DMS53 (cell line): ENCODE data around the gene ZFYVE16.

Experiments
- DNase-seq: peaks from one replicate; lab custom pipeline; 2025; lab: John Stamatoyannopoulos, UW

The ZFYVE16 gene

GRCh38 chr5:80487829-80488721, 80.2 kb downstream of the ZFYVE16 start, which contains the start of gene FAM151B:
TSS of gene FAM151B (plus strand) at chr5:80488100. CDS start at chr5:80488124, 24 bp downstream.
- peak; percentile 99 for DNase-seq

GRCh38 chr5:80491296-80491695, 83.4 kb downstream of the ZFYVE16 start:
- no peak for DNase-seq

DNA sequence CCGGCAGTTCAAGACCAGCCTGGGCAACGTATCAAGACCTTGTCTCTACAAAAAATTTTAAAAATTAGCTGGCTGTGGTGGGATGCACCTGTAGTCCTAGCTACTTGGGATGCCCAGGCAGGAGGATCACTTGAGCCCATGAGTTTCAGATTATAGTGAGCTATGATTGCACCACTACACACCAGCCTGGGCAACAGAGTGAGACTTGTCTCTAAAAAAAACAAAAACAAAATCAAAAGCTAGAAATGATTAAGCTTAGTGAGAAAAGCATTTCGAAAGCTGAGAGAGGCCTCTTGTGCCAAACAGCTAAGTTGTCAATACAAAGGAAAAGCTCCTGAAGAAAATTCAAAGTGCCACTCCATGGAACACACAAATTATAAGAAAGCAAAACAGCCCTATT, 84.9 kb downstream of the ZFYVE16 start:
- no peak for DNase-seq

DNA sequence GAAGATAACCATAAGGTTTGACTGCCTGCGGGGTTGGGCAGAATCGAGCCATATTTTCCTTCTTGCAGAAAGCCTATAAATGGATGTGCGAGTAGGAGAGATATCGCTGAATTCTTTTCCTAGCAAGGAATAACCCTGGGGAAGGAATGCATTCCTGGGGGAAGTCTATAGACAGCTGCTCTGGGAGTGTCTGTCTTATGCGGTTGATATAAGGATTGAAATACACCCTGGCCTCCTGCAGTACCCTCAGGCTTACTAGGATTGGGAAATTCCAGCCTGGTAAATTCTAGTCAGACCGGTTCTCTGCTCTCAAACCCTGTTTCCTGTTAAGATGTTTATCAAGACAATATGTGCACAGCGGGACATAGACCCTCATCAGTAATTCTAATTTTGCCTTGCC, 85.6 kb downstream of the ZFYVE16 start:
- DNase-seq = peak; percentile 58

DNA sequence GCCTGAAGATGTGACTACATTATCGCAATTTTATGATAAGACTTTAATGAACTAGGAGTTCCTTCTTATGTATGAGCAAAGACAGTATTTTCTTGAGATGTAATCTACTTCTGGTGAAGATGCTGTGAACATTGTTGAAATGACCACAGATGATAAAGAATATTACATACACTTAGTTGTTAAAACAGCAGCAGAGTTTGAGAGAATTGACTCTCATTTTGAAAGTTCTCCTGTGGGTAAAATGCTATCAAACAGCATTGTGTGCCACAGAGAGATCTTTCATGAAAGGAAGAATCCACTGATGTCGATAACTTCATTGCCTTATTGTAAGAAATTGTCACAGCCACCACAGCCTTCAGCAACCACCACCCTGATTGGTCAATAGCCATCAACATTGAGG, 88.0 kb downstream of the ZFYVE16 start:
- no peak for DNase-seq

DNA sequence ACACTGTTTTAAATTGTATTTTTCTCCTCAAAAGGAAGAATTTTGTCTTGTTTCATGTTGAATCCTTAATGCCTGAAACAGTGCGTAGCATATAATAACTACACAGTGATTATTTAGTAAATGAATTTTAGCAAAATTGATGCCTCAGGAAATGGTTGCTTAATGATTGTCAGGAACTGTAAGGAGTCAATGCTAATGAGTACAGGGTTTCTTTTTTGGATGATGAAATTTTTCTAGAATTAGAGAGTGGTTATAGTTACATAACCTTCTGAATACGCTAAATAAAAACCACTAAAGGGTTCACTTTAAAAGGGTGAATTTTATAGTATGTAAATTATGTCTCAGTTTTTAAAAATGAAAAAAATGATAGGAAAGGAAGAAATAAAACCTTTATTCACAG, 94.9 kb downstream of the ZFYVE16 start:
- DNase-seq = no peak

DNA sequence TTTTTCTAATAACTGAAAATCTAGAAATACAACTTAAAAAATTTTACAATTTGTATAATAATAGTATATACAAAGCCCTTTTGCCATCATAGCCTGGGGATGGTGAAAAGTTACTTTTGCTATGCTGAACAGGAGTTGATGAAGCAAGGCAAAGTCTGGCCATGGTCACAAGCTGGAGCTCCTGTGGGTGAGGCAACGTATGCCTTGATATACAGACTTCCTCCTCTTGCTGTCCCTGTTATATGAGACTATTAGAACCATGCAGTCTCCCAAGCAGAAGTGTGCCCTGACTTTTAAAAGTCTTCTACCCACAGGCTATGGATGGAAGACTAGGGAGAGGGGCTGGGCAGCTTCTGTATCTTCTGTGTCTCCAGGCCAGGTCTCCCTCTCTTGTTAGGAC, 95.8 kb downstream of the ZFYVE16 start:
- DNase-seq = no peak

DNA sequence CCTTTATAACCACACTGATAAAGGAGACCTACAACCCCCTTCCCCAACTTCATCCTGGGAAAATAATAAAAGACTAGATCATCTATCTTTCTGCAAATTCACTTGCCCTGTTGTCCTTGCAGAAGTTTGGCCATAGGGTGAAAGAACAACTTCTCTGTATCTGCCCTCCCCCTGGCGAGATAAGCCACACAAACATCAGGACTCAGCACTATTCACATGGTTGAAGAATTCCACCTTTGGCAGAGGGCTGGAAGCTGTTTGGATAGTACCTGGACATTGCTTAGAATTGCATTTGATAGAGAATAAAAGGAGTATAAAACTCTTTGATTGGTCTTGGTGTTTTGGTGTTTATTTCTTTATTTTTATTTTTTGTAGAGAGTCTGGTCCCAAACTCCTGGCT, 97.0 kb downstream of the ZFYVE16 start:
- no peak for DNase-seq

DNA sequence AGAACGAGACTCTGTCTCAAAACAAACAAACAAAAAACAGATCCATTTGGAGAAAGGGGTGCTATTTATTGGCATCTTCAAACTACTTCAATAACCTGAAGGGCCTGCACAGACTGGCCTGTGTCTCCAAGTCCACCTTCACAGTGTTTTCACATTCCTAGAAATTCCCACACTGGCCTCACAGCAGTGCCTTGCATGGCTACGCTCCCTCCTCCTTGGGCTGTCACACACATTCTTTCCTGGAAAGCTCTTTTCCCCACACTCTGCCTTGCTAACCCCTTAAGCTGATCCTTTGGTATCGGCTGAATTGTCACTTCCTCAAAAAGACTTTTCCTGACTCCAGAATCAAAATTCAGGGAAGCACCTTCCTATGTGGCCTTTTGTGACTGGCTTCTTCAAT, 99.8 kb downstream of the ZFYVE16 start:
- DNase-seq = no peak

DNA sequence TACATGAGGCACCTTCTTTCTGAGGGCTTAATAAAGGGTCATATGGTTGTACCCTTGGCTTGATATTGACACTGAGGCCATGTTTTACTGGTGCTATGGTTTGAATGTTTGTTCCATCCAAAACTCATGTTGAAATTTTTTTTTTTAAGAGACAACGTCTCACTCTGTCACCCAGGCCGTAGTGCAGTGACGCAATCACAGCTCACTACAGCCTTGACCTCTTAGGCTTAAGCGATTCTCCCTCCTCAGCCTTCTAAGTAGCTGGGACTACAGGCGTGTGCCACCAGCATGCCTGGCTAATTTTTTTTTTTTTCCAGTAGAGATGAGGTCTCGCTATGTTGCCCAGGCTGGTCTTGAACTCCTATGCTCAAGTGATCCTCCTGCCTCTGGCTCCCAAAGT, 101.0 kb downstream of the ZFYVE16 start:
- DNase-seq = no peak

GRCh38 chr5:80509362-80509761, 101.5 kb downstream of the ZFYVE16 start:
- no peak for DNase-seq

DNA sequence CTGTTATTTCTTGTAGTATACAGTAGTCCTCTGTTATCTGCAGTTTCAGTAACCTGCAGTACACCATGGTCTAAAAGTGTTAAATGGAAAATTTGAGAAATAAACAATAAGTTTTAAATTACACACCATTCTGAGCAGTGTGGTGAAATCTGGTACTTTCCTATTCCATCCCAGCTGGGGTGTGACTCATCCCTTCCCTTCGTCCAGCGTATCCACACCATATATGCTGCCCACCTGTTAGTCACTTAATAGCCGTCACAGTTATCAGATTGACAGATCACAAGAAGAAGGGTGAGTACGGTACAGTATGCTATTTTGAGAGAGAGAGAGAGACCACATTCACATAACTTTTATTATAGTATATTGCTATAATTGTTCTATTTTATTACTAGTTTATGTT, 109.0 kb downstream of the ZFYVE16 start:
- DNase-seq = peak; percentile 29
